C1 segment of cervical spinal cord (tissue), 14 donors: ENCODE results near the gene RNU1-2.
"Not testable (repeated sequence)": the region's sequence is repeated elsewhere in the genome, so short reads cannot be mapped to it uniquely, and the experiment has no call there.

Experiments
- DNase-seq, 14 donors: peaks; one replicate each; lab custom pipeline; 2025; lab: John Stamatoyannopoulos, UW

RNU1-2 gene

DNA sequence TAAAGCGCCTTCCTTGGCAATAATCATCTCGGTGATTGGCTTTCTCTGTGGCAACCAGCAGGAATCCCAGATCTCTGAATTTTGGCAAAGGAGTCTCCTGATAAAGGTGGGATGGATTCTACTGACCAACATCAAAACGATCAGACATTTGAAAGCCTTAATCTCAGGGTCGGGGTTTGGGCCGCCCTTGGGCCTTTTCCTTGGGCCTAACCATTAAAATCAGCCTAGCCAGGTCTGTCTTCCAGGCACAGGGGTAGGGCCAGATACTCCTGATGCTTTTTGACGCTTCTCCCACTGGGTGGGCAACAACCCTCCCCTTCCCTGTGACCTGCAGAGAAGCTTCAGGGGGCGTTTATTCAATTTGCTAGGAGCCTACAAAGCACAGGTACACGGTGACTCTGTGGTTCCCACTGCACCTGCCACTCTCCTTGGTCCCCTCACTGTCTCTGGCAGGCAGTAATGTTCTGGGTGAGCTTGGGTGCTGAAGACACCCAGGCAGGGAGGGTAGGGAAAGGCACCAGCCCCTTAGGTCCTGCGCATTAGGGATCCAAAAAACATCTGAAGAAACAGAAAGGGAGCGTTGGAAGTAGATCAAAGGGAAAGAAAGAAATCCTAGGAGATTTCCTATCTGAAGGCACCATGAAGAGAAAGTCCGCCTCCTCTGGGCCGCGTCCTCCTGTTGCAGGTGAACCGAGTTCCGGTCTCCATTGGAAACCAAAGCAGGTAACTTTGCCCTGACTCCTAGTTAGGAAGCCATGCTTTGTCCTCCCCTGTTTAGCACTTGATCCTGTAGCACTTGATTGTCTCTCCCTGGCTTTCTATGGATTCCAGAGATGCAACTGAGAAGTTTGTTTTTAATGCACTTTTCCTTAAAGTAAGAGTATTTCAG is 12.3 kb downstream of the RNU1-2 start:
- no peak for DNase-seq

DNA sequence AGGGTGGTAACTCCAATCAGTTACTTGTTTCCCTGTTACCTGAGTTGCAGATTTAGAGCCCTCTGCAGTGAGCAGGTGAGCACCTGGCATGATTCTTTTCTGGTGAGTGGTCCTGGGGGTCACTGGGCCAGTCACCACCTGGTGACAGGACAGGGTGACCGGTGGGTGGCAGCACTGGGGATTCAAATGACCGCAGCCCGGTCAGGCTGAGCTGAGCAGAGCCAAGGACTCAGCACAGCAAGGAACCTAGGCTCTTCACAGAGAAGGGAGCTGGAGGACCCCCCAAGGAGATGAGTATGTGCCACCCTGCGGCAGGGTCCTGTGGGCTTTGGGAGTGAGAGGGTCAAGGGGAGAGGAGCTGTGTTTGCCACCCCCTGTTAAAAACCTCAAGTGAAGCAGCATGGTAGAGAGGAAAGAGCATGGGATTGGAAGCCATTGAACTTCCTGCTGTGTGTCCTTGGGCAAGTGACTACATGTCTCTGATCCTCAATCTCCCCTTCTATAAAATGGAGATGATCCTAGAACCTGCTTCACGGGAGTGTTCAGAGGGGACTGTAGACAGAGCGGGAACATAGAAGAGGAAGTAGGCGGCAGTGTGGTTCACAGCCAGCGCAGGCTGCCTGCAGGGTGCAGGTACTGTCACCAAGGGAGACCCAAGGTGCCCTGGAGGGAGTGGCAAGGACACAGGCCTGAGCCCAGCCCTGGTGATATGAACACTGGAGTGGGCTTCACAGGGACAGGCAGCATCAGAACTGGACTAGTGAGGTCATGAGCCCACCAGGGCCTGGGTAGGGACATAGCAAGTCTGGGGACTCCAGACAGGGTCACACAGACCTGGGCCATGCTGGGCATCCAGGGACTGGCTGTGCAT is 16.3 kb downstream of the RNU1-2 start:
- not testable (repeated sequence) for DNase-seq

DNA sequence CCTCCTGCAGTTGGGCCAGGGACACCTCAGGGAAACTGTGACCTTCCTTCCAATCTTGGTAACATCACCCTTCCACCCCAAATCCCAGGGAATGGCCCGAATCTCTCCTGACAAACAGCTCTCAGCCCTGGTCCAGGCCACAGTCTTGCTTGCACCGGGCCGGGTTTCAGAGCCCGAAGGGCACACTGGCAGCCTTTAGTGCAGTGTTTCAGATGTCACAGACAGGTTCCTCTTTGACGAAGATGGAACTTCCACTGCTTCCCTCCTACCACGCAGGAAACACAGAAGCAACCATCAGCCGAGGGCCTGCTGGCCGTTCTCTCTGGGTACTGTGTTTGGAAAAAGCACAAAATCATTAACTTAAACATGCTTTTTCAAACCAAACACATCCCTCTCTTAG is 17.0 kb downstream of the RNU1-2 start:
- DNase-seq = peak in 3 of 14 donors; percentile 39 to 60 (median 54)

DNA sequence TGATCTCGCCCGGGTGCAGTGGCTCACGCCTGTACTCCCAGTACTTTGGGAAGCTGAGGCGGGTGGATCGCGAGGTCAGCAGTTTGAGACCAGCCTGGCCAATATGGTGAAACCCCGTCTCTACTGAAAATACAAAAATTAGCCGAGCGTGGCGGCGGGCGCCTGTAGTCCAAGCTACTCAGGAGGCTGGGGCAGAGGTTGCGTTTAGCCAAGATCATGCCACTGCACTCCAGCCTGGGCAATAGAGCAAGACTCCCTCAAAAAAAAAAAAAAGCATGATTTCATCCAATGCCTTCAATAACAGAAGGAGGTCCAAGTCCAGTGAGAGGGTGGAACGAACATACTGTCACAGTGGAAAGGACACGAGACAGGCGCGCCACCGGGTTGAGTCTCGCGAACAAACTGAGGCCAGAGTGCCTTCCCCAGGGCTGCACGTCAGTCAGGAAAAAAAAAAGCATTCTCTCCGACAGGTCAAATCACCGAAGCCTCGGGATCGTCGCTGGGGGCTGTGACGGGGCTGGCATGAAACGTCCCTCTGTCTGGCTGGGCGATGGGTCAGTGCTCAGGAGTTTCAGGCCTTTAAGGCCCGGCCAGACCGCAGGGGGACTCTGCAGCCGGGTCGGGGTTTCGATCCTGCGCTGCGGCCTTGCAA is 17.5 kb downstream of the RNU1-2 start:
- DNase-seq = peak in 3 of 14 donors; percentile 38 to 64 (median 54)

DNA sequence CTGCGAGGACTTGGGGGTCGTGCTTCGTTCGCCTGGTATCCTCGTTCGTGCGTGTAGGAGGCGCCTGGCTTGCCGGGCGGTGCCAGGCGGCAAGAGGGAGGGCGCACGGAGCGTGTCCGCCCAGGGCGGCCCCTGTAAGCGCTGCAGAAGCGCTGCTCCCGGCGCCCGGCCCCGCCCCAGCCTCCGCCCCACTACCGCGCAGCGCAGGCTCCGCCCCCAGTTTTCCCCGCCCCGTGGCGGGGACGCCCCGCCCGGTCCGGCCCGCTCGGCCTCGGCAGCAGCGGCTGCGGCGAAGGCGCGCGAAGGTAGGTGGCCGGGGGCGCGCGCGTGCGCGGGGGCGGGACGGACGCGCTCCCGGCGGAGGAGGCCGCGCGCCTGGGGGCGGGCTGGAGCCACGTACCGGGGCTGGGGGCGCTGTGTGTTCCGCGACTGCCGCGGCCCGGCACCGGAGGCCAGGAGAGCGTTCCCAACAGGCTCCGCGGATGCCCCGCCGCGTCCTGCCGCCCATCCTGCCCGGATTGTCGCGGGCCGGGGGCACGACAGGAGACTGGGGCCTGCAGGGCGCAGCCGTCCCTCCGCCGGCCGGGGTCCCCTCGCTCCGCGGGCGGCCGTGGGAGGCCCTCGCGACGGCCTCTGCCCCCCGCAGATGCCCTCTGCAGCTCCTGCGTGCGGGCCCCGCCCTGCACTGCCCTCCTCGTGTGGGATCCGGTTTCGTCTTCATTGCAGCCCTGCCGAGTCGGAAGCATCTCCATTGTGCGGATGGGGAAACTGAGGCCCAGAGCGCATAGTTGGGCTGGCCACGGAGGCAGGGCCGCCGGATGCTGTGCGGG is 18.3 kb downstream of the RNU1-2 start:
- DNase-seq = peak; percentile 57 to 99 (median 96)

DNA sequence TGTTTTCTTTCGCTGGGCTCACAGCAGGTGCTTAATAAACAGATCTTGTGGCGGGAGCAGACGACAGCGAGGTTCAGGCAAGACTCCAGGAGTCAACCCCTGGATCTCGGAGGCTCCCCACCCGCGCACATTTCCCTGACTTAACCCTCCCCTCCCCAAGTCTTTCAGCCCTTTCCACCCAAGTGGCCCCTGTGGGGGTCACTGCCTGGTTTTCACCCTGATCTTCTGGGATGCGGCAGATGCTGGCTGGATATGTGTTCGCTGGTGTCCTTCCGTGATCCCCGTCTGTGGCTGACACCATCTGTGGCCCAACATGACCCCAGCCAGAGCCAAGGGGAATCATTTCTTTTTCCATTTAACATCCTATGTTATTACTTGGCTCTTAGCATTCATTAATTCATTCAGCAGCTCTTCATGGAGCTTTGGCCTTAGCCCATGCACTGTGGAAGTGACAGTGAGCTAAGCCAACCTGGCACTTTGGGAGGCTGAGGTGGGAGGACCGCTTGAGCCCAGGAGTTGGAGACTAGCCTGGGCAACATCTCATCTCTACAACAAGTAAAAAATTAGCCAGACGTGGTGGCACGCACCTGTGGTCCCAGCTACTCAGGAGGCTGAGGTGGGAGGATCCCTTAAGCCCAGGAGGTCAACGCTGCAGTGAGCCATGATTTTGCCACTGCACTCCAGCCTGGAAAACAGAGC is 19.3 kb downstream of the RNU1-2 start:
- peak in 3 of 14 donors; percentile 41 to 51 (median 48) for DNase-seq

DNA sequence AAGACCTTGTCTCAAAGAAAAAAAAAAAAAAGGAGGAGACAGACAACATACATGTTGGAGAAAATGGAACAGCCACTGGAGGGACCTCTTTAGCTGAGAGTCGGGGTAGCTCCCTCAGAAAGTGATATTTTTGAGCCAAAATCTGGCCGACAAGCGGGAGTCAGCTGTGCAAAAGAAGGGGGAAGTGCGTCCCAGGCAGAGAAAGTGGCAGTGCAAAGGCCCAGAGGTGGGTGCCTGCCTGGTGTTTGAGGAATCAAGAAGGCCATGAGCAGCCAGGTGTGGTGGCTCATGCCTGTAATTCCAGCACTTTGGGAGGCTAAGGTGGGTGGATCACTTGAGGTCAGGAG is 19.8 kb downstream of the RNU1-2 start:
- peak in 2 of 14 donors; percentile 40 to 44 for DNase-seq

DNA sequence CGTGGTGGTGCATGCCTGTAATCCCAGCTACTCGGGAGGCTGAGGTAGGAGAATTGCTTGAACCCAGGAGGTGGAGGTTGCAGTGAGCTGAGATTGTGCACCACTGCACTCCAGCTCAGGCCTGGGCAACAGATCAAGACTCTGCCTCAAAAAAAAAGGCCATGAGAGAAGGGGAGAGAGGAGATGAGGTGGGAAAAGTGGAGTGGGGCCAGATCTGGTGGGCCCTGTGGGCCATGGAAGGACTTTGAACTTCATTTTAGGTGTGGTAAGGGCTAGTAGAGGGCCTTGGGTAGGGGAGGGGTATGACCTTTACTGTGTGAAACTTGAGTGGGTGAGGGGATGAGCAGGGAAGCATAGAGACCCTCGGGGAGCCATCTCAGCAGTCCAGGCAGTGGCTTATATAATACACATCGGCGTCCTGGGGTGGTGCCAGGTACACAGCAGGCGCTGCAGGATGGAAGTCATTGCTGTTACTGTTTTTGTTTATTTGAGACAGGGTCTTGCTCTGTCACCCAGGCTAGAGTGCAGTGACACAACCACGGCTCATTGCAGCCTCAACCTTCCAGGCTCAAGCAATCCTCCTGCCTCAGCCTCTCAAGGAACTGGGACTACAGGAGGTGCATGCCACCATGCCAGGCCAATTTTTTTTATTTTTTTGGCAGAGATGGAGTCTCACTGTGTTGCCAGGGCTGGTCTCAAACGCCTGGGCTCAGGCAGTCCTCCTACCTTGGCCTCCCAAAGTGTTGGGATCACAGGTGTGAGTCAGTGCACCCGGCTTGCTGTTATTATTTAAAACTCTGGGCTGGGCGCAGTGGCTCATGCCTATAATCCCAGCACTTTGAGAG is 20.5 kb downstream of the RNU1-2 start:
- peak in 1 of 14 donors; percentile 32 for DNase-seq

DNA sequence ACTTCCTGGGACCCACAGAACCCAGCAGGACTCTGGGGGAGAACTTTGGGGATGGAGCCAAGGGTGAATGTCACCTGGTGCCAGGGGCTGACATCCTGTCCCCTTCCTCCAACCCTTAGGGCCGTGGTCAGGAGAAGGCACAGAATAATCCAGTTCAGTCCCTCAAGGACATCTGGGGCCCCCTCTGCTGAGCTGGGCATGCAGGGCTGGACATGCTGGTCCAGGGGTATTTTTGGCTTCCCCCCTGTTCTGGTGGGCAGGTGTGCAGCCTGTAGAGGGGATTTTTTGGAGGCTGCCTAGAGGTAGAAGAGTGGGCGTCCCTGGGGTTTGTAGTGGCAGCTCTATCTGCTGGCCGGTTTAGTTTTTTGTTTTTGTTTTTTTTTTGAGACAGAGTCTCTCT is 22.6 kb downstream of the RNU1-2 start:
- DNase-seq = no peak

DNA sequence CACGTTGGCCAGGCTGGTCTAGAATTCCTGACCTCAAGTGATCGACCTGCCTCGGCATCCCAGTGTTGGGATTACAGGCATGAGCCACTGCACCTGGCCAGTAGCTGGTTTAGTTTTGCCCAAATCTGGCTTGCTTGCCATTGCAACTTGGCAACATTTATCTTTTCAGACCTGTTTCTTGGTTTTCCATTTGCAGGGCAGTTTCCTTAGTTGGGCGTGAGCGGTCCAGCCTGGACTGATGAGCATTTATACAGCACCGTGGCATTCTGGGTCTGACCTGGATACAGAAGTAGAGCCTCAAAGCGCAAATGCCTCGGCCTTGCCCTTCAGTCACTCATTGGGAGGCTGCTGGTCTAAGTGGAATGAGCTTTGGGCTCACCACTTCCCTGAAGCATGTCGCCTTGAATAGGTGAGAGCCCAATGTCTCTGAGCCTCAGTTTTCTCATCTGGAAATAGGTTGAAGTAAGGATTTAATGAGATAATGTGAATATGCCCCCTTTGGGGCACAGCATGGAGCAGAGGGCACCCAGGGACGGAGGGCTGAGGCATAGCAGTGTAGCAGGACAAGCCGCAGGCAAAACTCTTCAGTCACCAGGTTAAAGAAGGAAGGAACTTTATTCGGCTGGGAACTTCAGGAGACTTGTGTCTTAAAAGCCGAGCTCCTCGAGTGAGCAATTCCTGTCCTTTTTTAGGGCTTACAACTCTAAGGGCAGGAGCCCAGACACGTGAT is 23.3 kb downstream of the RNU1-2 start:
- DNase-seq = not testable (repeated sequence)

DNA sequence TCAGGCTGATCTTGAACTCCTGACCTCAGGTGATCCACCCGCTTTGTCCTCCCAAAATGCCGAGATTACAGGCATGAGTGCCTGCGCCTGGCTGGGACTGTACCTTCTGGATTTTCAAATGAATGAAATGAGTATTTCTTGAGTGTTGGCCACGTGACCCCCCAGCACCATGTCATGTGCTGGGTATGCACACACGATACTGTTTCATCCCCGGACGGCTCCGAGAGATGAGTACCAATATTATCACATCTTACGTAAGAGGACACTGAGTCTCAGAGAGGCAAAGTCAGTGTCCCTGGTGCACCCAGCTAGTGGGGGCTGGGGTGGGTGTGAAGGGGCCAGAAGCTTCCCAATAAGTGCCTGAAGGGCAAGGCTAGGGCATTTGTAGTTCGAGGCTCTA is 25.2 kb downstream of the RNU1-2 start:
- no peak for DNase-seq

DNA sequence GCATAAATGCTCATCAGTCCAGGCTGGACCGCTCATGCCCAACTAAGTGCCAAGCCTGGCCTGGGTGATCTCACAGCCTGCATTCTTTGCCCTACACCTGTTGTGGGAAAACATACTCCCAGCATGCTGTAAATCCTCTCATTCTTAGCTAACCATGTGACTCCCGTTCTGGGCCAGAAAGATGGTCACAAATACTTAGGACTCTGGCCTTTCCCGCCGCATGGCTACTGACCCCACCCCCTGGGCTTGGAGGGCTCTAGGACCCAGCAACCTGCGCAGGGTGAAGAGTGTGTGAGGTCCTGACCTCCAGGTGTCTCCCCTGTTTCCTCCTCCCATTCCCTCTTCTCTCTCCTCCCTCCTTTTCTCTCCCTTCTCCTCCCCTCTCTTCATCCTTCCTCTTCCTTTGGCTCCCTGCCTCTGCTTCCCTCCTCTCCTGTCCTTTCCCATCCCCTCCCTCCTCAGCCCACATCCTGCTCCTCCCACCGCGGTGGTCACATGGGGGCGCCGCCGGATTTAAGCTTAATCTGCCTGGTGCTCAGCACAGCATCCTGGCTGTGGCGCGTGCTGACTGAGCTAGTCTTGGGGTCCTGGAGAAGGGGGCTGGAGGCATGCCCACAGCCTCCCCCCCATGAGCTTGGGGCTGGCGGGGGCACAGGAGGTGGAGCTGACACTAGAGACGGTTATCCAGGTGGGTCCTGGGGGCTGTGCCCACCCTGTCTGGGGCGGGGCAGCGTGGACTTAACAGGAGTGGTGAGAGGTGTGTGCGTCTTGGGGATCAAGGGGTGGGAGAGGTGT is 25.8 kb downstream of the RNU1-2 start, which contains the start of gene CROCC:
TSS of gene CROCC (plus strand) at position 541 of the 795 bp plus-strand sequence. CDS start at position 629, 88 bp downstream.
- peak in 5 of 14 donors; percentile 28 to 72 (median 40) for DNase-seq

DNA sequence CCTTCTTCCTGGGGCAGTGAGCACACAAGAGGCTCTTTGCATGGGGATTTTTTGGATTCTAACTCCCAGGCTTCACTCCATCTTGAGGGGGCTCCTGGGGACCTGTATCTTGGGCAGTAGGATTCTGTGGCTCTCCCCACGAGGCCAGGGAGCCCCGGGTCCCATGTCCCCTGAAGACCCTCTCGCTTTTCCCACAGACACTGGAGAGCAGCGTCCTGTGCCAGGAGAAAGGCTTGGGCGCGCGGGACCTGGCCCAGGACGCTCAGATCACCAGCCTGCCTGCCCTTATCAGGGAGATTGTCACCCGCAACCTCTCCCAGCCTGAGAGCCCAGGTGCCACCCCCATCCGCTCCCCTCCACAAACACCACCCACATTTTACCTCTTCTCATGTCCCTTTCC is 26.7 kb downstream of the RNU1-2 start:
- no peak for DNase-seq

DNA sequence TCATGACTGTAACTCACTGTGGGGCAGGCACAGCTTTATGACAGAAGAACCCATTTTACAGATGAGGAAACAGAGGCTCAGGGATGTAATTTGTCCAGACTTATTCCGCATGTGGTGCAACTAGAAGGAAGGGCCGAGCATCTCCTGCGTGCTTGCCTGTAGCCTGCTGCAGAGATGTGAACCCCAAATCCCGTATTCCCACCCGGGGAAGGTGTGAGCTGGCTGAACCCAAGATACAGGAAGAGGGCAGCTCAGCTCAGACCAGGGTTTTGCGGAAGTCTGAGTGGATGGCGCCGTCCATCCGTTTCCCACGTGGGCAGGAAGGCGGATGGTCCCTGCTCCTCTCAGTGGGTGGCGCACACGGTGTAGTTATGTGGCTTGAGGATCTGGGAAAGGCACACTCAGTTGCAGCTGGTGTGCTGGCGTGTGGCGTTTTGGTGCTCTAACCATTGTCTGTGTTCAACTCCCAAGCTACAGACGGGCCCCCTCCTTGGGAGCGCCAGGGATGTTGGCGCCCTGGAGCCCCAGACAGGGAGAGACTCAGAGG is 27.2 kb downstream of the RNU1-2 start:
- peak in 1 of 14 donors; percentile 63 for DNase-seq

DNA sequence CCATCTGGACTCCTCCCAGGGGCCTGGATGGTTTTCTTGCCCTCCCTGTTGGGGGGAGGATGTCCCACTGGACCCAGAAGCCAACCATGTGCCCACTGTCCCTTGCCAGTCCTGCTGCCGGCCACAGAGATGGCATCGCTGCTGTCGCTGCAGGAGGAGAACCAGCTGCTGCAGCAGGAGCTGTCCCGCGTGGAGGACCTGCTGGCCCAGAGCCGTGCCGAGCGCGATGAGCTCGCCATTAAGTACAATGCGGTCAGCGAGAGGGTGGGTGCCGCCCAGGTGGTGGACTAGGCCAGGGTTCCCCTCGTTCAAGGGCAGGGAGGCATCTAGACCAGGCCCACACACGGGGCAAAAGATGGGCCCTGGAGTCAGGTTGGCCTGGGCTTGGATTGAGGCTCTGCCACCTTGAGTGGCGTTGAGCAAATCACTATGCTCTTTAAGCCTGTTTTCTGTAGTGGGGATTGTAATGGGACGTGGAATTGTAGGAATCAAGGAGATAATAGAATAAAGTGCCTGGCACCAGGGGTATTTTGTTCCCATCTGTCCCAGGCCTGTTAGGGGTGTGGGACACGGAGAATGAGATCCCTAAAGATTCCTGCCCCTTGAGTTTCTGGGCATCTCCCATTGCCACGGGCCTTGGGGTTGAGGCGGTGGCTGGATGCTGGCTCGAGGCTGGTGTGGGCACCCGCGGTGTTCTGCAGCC is 28.6 kb downstream of the RNU1-2 start:
- DNase-seq = peak in 1 of 14 donors; percentile 31

DNA sequence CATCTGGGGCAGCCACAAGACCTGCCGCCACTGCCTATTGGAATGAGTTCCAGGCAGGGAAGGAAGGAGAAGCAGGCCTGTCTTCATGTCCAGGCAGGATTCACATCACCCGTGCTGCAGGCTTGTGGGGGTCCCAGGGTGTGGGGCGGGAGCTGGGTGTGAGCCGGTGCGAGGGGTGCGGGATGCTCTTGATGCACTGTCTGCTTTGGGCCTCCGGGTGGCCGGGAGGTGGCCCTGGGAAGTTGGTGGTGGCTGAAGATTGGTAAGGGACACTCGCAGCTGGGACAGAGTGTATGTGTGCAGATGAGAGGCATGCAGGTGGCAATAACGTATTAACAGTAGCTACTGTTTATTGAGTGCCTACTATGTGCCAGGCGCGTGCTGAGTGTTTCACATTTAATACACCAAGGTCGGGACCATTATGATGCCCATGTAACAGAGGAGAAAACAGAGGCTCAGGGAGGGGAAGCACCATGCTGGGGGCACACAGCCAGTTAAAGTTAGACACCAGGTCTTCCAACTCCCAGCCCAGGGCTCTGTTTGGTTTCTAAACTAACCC is 29.2 kb downstream of the RNU1-2 start:
- DNase-seq = no peak
